ENCODE results near the gene VPS37D. TPM values are rescaled to one million over a fixed set of nuclear protein-coding genes. Genes with fewer than 3 reads are reported as not detected.

The VPS37D gene
- total RNA-seq, 1 experiment from 2014 or later: 0.85 TPM

DNA sequence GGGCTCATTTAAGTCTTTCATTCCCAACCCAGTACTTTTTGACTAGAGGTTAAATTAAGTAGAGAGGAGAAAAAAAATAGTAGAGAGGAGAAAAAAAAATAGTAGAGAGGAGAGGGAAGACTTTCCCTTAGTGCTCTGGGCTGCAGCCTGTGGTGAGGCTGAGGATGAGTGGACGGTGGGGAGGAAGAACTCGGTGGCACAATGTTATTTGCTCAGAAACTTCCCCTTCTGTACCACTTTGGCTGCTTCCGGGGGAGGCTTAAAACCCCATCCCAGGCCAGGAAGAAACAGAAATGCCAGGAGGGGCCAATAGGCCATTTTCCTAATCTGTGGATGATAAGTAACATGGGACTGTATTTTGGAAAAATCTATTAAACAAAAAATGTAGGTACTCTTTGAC, 28.7 kb upstream of the VPS37D start:
- DNase-seq: no peak
- TF ChIP-seq, protein P1, sequence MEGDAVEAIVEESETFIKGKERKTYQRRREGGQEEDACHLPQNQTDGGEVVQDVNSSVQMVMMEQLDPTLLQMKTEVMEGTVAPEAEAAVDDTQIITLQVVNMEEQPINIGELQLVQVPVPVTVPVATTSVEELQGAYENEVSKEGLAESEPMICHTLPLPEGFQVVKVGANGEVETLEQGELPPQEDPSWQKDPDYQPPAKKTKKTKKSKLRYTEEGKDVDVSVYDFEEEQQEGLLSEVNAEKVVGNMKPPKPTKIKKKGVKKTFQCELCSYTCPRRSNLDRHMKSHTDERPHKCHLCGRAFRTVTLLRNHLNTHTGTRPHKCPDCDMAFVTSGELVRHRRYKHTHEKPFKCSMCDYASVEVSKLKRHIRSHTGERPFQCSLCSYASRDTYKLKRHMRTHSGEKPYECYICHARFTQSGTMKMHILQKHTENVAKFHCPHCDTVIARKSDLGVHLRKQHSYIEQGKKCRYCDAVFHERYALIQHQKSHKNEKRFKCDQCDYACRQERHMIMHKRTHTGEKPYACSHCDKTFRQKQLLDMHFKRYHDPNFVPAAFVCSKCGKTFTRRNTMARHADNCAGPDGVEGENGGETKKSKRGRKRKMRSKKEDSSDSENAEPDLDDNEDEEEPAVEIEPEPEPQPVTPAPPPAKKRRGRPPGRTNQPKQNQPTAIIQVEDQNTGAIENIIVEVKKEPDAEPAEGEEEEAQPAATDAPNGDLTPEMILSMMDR (conservative IDR thresholded peaks at IDR 0.05): no peak
- Histone ChIP-seq H3K9me3 (ENCODE audit: control insufficient read depth, low read depth, low read length) (no peaks in the 10 kb centered on the region), H2BK20ac (ENCODE audit: low read depth, low read length, poor library complexity, severe bottlenecking) (no peak overlapping the region), H2AK5ac (ENCODE audit: insufficient read length, low read length) (no peak overlapping the region), H4K5ac (ENCODE audit: insufficient read length, low read depth, low read length) (no peak overlapping the region), H2BK120ac (ENCODE audit: low read depth, low read length, poor library complexity, severe bottlenecking) (no peak overlapping the region), H3K9ac (ENCODE audit: extremely low read depth, insufficient read length, low read length) (no peak overlapping the region), H3K4me2 (ENCODE audit: insufficient read depth, insufficient read length, low read length) (no peak overlapping the region), H3K56ac (ENCODE audit: insufficient read length, low read depth, low read length) (no peak overlapping the region), H3T11ph (ENCODE audit: low read length) (no peak overlapping the region), H4K8ac (replicated peaks; ENCODE audit: insufficient read length, low read depth, low read length) (no peak overlapping the region), H4K20me1 (ENCODE audit: control insufficient read depth, insufficient read depth, insufficient read length) (no peaks in the 10 kb centered on the region), H2BK15ac (ENCODE audit: low read depth, low read length) (no peak overlapping the region), H3K18ac (ENCODE audit: insufficient read length, low read depth, low read length) (no peak overlapping the region), H3K23me2 (ENCODE audit: insufficient read length, low read depth, low read length, poor library complexity, severe bottlenecking) (no peaks in the 10 kb centered on the region), H4K91ac (ENCODE audit: insufficient read length, low read depth, low read length) (no peak overlapping the region), H3K79me2 (ENCODE audit: insufficient read depth, low read length) (no peaks in the 10 kb centered on the region), H3K27ac (ENCODE audit: insufficient read length, low read depth, low read length) (no peak overlapping the region), H3K79me1 (ENCODE audit: insufficient read depth, low read depth, low read length, poor library complexity, severe bottlenecking) (no peaks in the 10 kb centered on the region), H2AFZ (ENCODE audit: low read length) (no peak overlapping the region), H3K27me3 (ENCODE audit: insufficient read depth, low read length) (no peaks in the 10 kb centered on the region), H3K14ac (ENCODE audit: insufficient read depth, low read length) (no peak overlapping the region), H3K4ac (ENCODE audit: low read depth, low read length) (no peak overlapping the region), H2BK12ac (ENCODE audit: insufficient read length, low read depth, low read length) (no peak overlapping the region), H2BK5ac (ENCODE audit: insufficient read length, low read length) (no peak overlapping the region), H3K4me1 (ENCODE audit: insufficient read depth, low read length) (no peaks in the 10 kb centered on the region; the same call in 1 of the 2 replicates), H3K23ac (ENCODE audit: insufficient read length, low read depth, low read length) (no peak overlapping the region)
- WGBS (ENCODE audit: extremely low coverage, insufficient read length, low lambda C conversion rate): no CpG with 5 or more reads among the region's 3 CpGs
- peaks cover 0 to 4% of the 10 kb centered on the region in 2 experiments; a peak in 2 of 5 replicates for H3K9me3 Mint-ChIP-seq
- no peaks in the 10 kb centered on the region for H3K36me3 Mint-ChIP-seq (ENCODE audit: insufficient read depth in 1 of 3, low read depth in 3 of 3)
- H3K4me1 Mint-ChIP-seq: peaks cover 5 to 6% of the 10 kb centered on the region in 2 experiments
- peaks cover 14% of the 10 kb centered on the region for H3K27me3 Mint-ChIP-seq (ENCODE audit: low read depth)
- no peak overlapping the region for H3K4me3 Mint-ChIP-seq
- H3K27ac Mint-ChIP-seq: no peak overlapping the region

Measured in H9 (cell line).